Ascending aorta (tissue), 2 donors: ENCODE data around the gene ZNF292. TPM values are rescaled to one million over a fixed set of nuclear protein-coding genes. Genes with fewer than 3 reads are reported as not detected.

Experiments
- DNase-seq, 2 donors: peaks; one replicate each; pipeline ENCODE4 v3.0.0-alpha.2; 2019; ENCODE audit warnings: low spot score in 2 of 2
- H3K27ac ChIP-seq, 2 donors: fragments of 200-600 bp; sonication (generic); one replicate each; pipeline ENCODE4 v1.5.1; 2016 to 2017; ENCODE audit warnings: mild to moderate bottlenecking in 1 of 2
- H3K27me3 ChIP-seq: fragments of 200-600 bp; sonication (generic); one replicate; pipeline ENCODE4 v1.5.1; 2017
- H3K36me3 ChIP-seq, 2 donors: fragments of 200-600 bp; sonication (generic); one replicate each; pipeline ENCODE4 v1.5.1; 2016
- H3K4me1 ChIP-seq, 2 donors: fragments of 200-600 bp; sonication (generic); one replicate each; pipeline ENCODE4 v1.5.1; 2016 to 2017; ENCODE audit warnings: mild to moderate bottlenecking in 1 of 2
- H3K4me3 ChIP-seq, 2 donors: fragments of 200-600 bp; sonication (generic); one replicate each; pipeline ENCODE4 v1.5.1; 2016 to 2017; ENCODE audit warnings: mild to moderate bottlenecking in 1 of 2
- H3K9me3 ChIP-seq, 2 donors: fragments of 200-600 bp; sonication (generic); one replicate each; pipeline ENCODE4 v1.5.1; 2016
- CTCF ChIP-seq, 3 experiments: fragments of 200-600 bp in 2 of 3; fragments of 450-650 bp in 1 of 3; sonication (generic) in 2 of 3; IDR thresholded peaks; one replicate each; pipeline ENCODE4 v1.5.1; 2016 to 2019; ENCODE audit warnings: antibody characterized with exemption in 3 of 3, mild to moderate bottlenecking in 1 of 3, moderate library complexity in 1 of 3
- intact Hi-C: fragments of 100-400 bp; cut with DNase I; formaldehyde crosslinking; loops from one replicate; pipeline ENCODE4 v1.15.1; 2023
- total RNA-seq: library from RNA; depleted of rRNA; stranded (reverse); fragments of >200 nt; gene quantifications from one replicate; pipeline ENCODE4 v1.1.0, GENCODE V29; 2016

ZNF292 gene
- total RNA-seq, 1 donor from 2014 or later = 19.1 TPM

DNA sequence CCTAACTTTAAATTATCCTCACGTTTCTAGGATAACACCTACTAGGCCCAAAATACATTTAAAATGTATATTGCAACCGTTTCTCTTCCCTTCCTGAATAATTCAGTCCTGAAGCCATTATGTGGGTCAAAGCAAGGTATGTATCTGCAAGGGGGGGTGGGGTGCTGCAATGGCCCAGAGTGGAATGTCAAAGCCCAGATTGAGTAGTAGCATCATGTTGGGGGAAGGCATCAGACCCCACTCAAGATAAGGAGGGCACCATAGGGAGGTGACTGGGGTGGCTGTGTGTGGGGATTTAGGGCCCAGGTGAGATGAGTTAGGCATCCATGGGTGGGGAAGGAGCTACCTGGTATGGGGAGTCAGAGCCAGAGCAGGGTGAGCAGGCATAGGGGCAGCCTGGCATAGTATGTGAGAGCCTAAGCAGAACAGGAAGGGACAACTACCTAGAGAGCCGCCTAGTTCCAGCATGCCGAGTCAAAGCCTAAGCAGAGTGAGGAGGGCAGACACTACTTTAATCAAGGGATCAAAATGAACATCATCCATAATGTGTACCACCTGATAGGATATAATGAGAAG, 48.2 kb downstream of the ZNF292 start:
- Histone ChIP-seq H3K36me3 (no peaks in the 10 kb centered on the region), H3K4me3 (no peak overlapping the region), H3K27me3 (no peaks in the 10 kb centered on the region), H3K9me3 (no peaks in the 10 kb centered on the region), H3K4me1 (no peaks in the 10 kb centered on the region), H3K27ac (no peak overlapping the region)
- no peak for DNase-seq
- intact Hi-C loops = no loop called here
- TF ChIP-seq CTCF (IDR thresholded peaks at IDR 0.05) = no peak

- Histone ChIP-seq H3K4me3 (no peak overlapping the region), H3K27ac (no peak overlapping the region), H3K4me1 (no peaks in the 10 kb centered on the region), H3K27me3 (no peaks in the 10 kb centered on the region), H3K36me3 (no peaks in the 10 kb centered on the region), H3K9me3 (no peaks in the 10 kb centered on the region)
- intact Hi-C loops = no loop called here
- no peak for DNase-seq
- TF ChIP-seq CTCF (IDR thresholded peaks at IDR 0.05) = no peak
These were observed 54.4 kb downstream of the ZNF292 start for GRCh38 chr6:87209812-87210211.

DNA sequence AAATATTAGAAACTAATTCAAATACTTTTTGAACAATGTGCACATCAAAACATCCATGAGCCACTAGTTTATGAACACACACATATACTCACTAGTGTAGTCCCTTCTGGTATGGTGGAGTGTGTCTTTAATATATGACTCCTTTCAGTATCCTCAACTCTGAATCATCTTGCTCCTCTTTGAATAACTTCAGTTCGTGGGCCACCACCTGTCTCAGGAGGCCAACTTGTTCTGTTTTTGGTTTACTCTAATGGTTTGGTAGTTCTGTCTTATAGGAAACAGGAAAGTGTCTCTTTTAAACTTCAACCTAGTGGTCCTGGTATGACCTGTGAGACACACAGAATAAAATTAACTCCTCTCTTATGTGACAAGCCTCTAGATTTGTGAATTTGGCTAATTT, 55.6 kb downstream of the ZNF292 start:
- H3K9me3 ChIP-seq = no peaks in the 10 kb centered on the region
- intact Hi-C loops = no loop called here
- no peaks in the 10 kb centered on the region for H3K27me3 ChIP-seq
- no peaks in the 10 kb centered on the region for H3K36me3 ChIP-seq
- no peaks in the 10 kb centered on the region for H3K4me1 ChIP-seq
- no peak for DNase-seq
- H3K4me3 ChIP-seq = no peak overlapping the region
- H3K27ac ChIP-seq = no peak overlapping the region
- TF ChIP-seq CTCF (IDR thresholded peaks at IDR 0.05) = no peak

DNA sequence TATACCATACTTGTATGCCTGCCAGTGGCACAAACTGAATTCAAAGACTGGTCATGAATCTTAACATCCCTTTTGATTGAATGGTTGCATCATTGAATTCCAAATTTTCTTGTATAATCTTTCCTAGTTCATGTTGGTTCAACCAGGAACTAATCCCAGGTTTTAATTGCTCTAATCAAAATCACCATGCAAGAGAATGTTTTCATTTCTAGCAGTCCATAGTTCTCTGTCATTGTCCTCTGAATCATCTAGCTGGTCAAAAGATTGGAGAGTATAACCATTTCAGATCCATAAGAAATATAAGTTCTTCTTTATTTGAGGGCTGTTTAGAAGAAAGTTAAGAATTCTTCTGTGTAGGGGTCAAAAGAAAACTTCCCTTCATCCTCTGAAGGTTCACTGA, 57.2 kb downstream of the ZNF292 start:
- Histone ChIP-seq H3K27ac (no peak overlapping the region), H3K36me3 (peaks cover 0 to 5% of the 10 kb centered on the region in 2 donors), H3K9me3 (no peaks in the 10 kb centered on the region), H3K4me1 (no peaks in the 10 kb centered on the region), H3K27me3 (no peaks in the 10 kb centered on the region), H3K4me3 (no peak overlapping the region)
- TF ChIP-seq CTCF (IDR thresholded peaks at IDR 0.05) = no peak
- no peak for DNase-seq
- intact Hi-C loops = no loop called here

- intact Hi-C loops = no loop called here
- Histone ChIP-seq H3K4me3 (no peak overlapping the region), H3K27ac (no peak overlapping the region), H3K9me3 (no peaks in the 10 kb centered on the region), H3K4me1 (no peaks in the 10 kb centered on the region), H3K36me3 (peaks cover 0 to 5% of the 10 kb centered on the region in 2 donors), H3K27me3 (no peaks in the 10 kb centered on the region)
- no peak for TF ChIP-seq CTCF (IDR thresholded peaks at IDR 0.05)
- DNase-seq = no peak
These were observed 58.0 kb downstream of the ZNF292 start for GRCh38 chr6:87213364-87213763.

- no peak for TF ChIP-seq CTCF (IDR thresholded peaks at IDR 0.05)
- no peak overlapping the region for H3K4me3 ChIP-seq
- H3K36me3 ChIP-seq = peaks cover 0 to 14% of the 10 kb centered on the region in 2 donors
- no peaks in the 10 kb centered on the region for H3K9me3 ChIP-seq
- H3K27ac ChIP-seq = no peak overlapping the region
- DNase-seq = no peak
- intact Hi-C loops = no loop called here
- no peaks in the 10 kb centered on the region for H3K27me3 ChIP-seq
- no peaks in the 10 kb centered on the region for H3K4me1 ChIP-seq
These were observed 59.5 kb downstream of the ZNF292 start for GRCh38 chr6:87214831-87215230.
